HG02884 (cell line): ENCODE data around the gene PLCXD3.
"Not testable (repeated sequence)": the region's sequence is repeated elsewhere in the genome, so short reads cannot be mapped to it uniquely, and the experiment has no call there.

Source experiments
- ATAC-seq: cut with Tn5 transposase; IDR thresholded peaks from one replicate; pipeline ENCODE4 v1.9.1; 2021; ENCODE audit warnings: mild to moderate bottlenecking, moderate library complexity; ENCODE audit not compliant: unreplicated experiment

The PLCXD3 gene

DNA sequence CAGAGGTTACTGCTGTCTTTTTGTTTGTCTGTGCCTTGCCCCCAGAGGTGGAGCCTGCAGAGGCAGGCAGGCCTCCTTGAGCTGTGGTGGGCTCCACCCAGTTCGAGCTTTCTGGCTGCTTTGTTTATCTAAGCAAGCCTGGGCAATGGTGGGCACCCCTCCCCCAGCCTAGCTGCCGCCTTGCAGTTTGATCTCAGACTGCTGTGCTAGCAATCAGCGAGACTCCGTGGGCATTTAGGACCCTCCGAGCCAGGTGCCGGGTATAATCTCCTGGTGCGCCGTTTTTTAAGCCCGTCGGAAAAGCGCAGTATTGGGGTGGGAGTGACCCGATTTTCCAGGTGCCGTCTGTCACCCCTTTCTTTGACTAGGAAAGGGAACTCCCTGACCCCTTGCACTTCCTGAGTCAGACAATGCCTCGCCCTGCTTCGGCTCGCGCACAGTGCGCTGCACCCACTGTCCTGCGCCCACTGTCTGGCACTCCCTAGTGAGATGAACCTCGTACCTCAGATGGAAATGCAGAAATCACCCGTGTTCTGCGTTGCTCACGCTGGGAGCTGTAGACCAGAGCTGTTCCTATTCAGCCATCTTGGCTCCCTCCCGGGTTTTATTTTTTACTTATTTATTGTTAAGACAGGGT is 16.8 kb downstream of the PLCXD3 start:
- ATAC-seq = not testable (repeated sequence)

DNA sequence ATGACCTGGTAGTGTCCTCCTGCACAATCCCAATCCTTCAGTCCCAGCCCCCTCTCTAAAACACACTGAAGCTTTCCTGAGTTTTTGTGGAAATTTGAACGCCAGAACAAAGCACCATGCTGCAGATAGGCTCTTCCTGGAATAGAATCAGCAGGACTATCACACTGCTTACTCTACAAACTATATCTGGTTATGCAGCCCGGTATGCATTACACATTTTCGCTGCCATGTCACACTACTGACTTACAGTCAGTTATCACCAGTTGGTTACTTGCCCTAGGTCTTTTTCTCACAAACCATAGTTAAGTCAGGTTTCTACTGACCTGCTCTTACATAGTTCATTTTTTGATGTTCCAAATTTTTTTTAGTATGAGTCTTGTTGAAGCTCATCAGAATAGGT is 24.9 kb downstream of the PLCXD3 start:
- ATAC-seq = no peak

DNA sequence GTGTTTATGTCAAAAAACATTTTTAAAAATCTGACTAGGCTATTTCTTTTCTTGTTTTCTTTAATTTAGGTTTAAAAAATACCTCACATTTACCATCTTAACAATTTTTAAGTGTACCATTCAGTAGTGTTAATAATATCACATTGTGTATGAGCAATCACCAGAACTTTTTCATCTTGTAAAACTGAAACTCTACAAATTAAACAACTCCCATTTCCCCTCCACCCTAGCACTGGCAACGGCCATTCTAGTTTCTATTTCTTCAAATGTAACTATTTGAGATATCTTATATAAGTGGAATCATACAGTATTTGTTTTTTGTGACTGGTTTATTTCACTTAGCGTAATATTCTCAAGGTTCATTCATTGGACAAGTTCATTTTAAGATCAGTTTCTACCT is 27.7 kb downstream of the PLCXD3 start:
- peak; percentile 65 for ATAC-seq

GRCh38 chr5:41482173-41482572 is 28.2 kb downstream of the PLCXD3 start:
- ATAC-seq = no peak

DNA sequence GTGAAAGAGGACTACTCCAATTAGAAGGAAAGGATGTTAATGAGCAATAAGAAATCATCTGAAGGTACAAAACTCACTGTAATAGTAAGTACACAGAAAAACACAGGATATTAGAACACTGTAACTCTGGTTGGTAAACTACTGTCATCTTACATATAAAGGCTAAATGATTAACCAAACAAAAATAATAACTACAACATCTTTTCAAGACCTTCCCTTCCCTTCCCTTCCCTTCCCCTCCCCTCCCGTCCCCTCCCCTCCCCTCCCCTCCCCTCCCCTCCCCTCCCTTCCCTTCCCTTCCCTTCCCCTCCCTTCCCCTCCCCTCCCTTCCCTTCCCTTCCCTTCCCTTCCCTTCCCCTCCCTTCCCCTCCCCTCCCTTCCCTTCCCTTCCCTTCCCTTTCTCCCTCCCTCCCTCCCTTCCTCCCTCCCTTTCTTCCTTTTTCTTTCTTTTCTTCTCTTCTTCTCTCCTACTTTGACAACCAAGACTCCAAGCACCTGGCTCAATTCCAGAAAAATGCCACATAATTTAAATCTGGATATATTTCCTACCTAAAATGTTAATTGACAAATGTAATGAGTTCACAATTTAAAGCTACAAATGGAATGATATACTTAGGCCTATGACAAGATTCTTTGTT is 38.7 kb downstream of the PLCXD3 start:
- not testable (repeated sequence) for ATAC-seq

GRCh38 chr5:41465493-41466171 is 44.8 kb downstream of the PLCXD3 start:
- no peak for ATAC-seq

GRCh38 chr5:41459557-41459956 is 50.8 kb downstream of the PLCXD3 start:
- ATAC-seq = no peak

DNA sequence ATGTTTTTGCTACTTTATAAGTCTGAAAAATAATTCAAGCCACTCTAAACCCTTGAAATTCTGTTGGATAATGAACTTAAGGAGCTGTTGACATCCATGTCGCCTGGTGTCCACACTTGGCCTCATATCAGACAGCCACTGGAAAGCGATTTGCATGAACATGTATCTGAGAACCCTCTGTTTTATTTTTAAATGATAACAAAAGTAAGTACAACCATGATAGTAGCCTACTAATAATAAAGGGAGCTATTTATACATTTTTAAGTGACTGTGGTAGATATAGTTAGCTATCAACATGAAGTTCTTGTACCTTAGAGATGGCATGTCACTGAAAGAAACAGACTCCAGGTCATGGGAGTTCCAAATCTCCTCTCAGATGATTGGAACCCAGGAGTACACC is 53.3 kb downstream of the PLCXD3 start:
- no peak for ATAC-seq

GRCh38 chr5:41452506-41452905 is 57.9 kb downstream of the PLCXD3 start:
- no peak for ATAC-seq

GRCh38 chr5:41447650-41448510 is 62.5 kb downstream of the PLCXD3 start:
- no peak for ATAC-seq

DNA sequence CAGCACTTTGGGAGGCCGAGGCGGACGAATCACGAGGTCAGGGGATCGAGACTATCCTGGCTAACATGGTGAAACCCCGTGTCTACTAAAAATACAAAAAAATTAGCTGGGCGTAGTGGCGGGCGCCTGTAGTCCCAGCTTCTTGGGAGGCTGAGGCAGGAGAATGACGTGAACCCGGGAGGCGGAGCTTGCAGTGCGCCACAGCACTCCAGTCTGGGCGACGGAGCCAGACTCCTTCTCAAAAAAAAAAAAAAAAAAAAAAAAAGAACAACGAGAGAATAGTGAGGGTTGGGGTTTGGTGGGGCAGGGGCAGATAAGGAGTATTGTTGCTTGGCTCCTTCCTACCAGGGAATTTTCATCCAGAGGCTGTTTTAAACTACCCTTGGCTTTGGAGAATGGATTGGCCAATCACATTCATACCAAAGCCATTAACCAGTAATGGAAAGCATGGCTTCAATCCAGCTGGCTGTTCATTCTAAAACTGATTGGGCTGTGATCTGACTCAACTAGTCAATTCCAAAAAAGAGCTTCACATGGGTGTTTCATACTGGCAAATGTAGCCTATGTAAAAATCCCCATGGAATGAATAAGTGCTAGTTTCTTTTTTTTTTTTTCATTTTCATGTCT is 64.4 kb downstream of the PLCXD3 start:
- ATAC-seq = no peak

DNA sequence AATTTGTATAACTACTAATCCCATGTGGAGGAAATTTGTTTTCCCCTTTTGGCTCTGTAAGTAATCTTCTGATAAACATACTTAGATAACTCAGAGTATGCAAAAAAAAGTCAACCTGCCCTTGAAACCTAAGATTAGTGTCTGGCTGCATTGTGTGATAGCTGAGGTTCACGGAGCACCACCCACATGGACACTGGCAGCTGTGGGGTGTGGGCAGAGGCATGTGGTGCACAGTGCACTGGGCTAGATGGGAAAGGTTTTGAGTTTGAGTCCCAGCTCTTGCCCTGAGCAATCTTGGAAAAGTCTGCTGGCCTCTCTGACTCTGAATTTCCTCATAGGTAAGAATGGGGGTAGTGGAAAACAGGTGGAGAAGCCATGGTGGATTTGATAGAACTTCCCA is 75.1 kb downstream of the PLCXD3 start:
- ATAC-seq = no peak

- ATAC-seq = no peak
Measured at GRCh38 chr5:41433552-41434181, 76.7 kb downstream of the PLCXD3 start.

- ATAC-seq = no peak
Measured at GRCh38 chr5:41432481-41433253, 77.7 kb downstream of the PLCXD3 start.

DNA sequence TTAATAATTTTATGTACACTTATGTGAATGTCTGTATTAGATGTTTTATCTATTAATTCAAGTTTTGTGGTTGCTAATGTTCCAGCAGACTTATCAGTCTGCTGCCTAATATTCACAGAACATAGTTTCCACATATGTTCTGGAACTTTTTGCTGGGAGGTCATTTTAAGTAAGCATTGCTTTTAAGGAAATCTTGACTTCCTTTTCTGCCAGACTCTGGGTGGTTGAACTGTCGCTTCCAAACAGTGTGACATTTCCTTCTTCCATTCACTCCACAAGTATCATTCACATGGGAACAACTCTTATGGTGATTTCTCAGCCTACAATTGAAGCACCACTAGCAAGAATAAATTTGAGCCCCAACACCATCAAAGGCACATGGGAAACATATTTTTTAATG is 82.9 kb downstream of the PLCXD3 start:
- ATAC-seq = no peak

GRCh38 chr5:41425736-41426135 is 84.7 kb downstream of the PLCXD3 start:
- no peak for ATAC-seq

DNA sequence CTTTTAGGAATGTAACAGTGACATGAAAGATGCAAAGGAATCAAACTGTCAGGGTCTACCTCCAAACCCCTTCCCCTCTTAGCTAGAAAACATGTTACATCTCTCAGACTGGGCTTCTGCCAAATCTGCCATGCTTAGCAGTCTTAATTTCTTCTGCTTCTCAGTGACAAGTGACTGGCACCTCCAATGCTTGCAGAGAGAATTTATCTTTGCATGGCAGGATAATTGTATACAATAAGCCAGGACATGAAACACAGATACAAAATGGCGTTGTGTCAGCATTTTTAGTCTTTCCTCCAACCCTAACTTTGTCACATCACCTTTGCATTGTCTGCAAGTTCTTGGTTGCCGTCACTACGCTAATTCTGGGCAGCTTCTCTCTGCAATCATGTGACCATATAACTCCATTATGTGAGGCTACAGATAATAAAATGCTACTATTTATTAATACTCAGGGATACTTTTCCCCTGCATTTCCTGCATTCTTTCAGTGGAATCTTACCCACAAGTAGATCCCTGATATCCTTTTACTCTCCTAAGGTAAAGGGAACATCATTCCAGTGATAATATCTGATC is 89.8 kb downstream of the PLCXD3 start:
- no peak for ATAC-seq

- no peak for ATAC-seq
Measured at GRCh38 chr5:41418220-41419031, 92.0 kb downstream of the PLCXD3 start.

DNA sequence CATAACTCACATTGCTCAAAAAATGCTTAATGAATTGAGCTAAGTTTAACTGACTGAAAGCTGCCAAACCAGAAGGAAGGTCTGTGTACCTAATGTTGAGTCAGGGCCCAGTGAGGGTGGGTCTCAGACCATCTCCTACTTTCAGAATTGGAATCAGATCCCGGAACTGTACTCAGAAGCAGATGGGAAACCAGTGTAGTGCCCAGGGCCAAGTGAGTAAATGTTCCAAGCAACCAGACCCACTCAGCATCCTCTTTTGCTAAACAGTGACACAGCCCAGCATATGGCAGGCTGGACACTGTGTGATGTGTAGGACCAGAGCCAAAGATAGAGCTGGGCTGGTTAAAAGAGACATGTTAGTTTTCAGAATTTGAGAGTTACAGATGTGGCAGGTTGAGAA is 94.1 kb downstream of the PLCXD3 start:
- no peak for ATAC-seq
